ENCODE data around the gene KRTAP10-8.

- no peak for TF ChIP-seq CTCF (conservative IDR thresholded peaks at IDR 0.05; ENCODE audit: low read depth, low read length)
- no peak for TF ChIP-seq EZH2 (IDR thresholded peaks at IDR 0.05; ENCODE audit: low read length, unreplicated experiment)
- no peak for TF ChIP-seq EZH2phosphoT487 (IDR thresholded peaks at IDR 0.05; ENCODE audit: borderline replicate concordance, low read length)
Observed at GRCh38 chr21:44639331-44639655, 27.4 kb downstream of the KRTAP10-8 start.
